Lower leg skin (tissue), 4 donors: ENCODE results near the gene C8G. TPM values are rescaled to one million over a fixed set of nuclear protein-coding genes. Genes with fewer than 3 reads are reported as not detected.

Experiments used
- DNase-seq, 2 donors: peaks; one replicate each; pipeline ENCODE4 v3.0.0-alpha.2; 2019; ENCODE audit warnings: low spot score in 2 of 2
- H3K4me3 ChIP-seq: fragments of 200-600 bp; sonication (generic); 2 replicates; pipeline ENCODE4 v1.5.1; 2017; ENCODE audit warnings: mild to moderate bottlenecking, low read depth; ENCODE audit not compliant: poor library complexity, severe bottlenecking
- POLR2A ChIP-seq, 2 donors: fragments of 450-650 bp; IDR thresholded peaks; one replicate each; pipeline ENCODE4 v1.6.1; 2016 to 2017; ENCODE audit warnings: antibody characterized with exemption in 2 of 2, mild to moderate bottlenecking in 1 of 2, moderate library complexity in 1 of 2
- WGBS, 2 donors: methylation state at CpG; one replicate each; pipeline ENCODE4 v1.1.5; 2018; 5-methylcytosine and 5-hydroxymethylcytosine counted together
- intact Hi-C: fragments of 100-400 bp; cut with DNase I; formaldehyde crosslinking; loops from one replicate; pipeline ENCODE4 v1.15.0; 2023; ENCODE audit warnings: low total_unique reads
- total RNA-seq, 4 donors: library from RNA; depleted of rRNA; stranded (reverse); fragments of >200 nt; gene quantifications; one replicate each; pipeline ENCODE4 v1.1.0, GENCODE V29; 2016
- TF ChIP-seq, protein P1 (sequence below), 3 donors: fragments of 450-650 bp; IDR thresholded peaks; one replicate each; pipeline ENCODE4 v1.5.1; 2016; ENCODE audit warnings: antibody characterized with exemption in 3 of 3, mild to moderate bottlenecking in 3 of 3, moderate library complexity in 2 of 3

The C8G gene
- total RNA-seq, 4 donors from 2014 or later = not detected

DNA sequence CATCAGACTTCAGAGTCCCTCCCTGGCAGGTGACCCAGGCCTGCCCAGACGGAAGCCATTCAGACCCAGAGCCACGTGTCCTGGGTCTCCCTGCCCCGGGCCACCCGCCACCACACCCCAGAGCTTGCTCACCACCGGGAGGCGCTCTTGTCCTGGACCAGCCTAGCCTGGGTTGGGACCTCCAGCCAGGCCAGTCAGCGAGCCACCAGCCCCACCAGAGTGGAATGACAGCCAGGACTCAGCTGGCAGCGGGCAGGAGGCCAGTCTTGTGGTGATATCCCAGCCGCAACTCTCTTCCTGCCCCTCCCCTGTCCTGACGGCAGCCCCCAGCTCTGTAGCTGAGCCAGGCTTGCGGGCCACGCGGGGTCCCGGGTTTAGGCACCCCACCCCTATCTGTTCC lies 30.6 kb downstream of the C8G start:
- no peak for TF ChIP-seq POLR2A (IDR thresholded peaks at IDR 0.05)
- TF ChIP-seq, protein P1, sequence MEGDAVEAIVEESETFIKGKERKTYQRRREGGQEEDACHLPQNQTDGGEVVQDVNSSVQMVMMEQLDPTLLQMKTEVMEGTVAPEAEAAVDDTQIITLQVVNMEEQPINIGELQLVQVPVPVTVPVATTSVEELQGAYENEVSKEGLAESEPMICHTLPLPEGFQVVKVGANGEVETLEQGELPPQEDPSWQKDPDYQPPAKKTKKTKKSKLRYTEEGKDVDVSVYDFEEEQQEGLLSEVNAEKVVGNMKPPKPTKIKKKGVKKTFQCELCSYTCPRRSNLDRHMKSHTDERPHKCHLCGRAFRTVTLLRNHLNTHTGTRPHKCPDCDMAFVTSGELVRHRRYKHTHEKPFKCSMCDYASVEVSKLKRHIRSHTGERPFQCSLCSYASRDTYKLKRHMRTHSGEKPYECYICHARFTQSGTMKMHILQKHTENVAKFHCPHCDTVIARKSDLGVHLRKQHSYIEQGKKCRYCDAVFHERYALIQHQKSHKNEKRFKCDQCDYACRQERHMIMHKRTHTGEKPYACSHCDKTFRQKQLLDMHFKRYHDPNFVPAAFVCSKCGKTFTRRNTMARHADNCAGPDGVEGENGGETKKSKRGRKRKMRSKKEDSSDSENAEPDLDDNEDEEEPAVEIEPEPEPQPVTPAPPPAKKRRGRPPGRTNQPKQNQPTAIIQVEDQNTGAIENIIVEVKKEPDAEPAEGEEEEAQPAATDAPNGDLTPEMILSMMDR (IDR thresholded peaks at IDR 0.05) = no peak
- intact Hi-C loops = no loop called here
- DNase-seq = no peak
- no peak overlapping the region for H3K4me3 ChIP-seq
- WGBS, 2 donors = 30 to 44% methylated on average over 7 to 14 of the region's 14 CpGs

GRCh38 chr9:136977223-136977622 lies 32.2 kb downstream of the C8G start, which contains the start of gene PTGDS:
Gene PTGDS, plus strand, starts transcription at chr9:136977504. Its CDS starts 75 bp downstream, at chr9:136977579.
- no peak for DNase-seq
- TF ChIP-seq POLR2A (IDR thresholded peaks at IDR 0.05) = no peak
- TF ChIP-seq, protein P1 (IDR thresholded peaks at IDR 0.05) = no peak
- intact Hi-C loops = no loop called here
- 72 to 84% methylated on average over 8 to 9 of the region's 10 CpGs for WGBS, 2 donors
- no peak within 1 kb of the TSS for H3K4me3 ChIP-seq

DNA sequence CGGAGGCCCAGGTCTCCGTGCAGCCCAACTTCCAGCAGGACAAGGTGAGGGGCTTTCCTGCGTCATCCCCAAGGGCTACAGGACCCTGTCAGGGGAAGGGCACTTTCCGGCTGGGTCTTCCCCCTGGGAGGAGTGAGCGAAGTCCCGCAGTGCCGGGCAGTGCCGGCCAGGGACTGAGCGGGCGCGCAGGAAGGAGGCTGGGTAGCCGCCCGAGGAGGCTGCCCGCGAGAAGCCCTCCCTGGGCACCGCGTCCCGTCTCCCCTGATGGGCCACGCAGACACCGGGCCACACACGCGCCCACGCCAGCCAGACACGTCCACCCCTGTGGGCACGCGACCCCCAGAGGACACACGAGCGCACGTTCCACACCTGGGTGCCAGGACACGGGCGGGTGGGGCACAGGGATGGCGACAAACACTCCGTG lies 32.6 kb downstream of the C8G start:
- DNase-seq = no peak
- TF ChIP-seq, protein P1 (IDR thresholded peaks at IDR 0.05) = no peak
- no peak for TF ChIP-seq POLR2A (IDR thresholded peaks at IDR 0.05)
- intact Hi-C loops = no loop called here
- WGBS, 2 donors = 34 to 72% methylated on average over 3 to 21 of the region's 33 CpGs
- H3K4me3 ChIP-seq = no peak overlapping the region

DNA sequence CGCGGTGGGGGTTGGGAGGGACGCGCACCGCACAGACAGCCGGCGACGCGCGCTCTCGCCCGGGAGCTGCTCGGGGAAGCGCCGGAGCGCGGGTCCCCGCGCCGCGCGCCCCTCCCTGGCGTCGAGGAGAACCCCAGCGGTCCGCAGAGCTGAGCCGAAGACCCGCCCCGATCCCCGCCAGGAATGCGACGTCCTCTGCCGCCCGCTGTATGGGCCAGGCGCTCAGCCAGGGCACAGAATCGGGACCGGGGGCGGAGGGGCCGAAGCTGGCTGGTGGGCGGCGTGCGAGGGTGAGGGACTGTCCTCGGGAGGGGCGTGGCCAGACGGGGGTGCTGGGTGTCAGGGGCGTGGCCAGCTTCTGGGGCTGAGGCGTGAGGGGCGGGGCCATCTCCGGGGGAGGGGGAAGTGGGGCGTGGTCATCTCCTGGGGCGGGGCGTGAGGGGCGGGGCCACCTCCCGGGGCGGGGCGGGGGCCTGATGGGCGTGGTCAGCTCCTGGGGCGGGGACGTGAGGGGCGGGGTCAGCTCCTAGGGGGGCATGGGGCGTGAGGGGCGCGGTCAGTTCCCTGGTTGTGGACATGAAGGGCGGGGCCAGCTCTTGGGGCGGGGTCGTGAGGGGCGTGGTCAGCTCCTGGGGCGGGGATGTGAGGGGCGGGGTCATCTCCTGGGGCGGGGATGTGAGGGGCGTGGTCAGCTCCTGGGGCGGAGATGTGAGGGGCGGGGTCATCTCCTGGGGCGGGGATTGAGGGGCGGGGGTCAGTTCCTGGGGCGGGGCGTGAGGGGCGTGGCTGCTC lies 33.2 kb downstream of the C8G start:
- no peak overlapping the region for H3K4me3 ChIP-seq
- intact Hi-C loops = no loop called here
- no peak for TF ChIP-seq POLR2A (IDR thresholded peaks at IDR 0.05)
- TF ChIP-seq, protein P1 (IDR thresholded peaks at IDR 0.05) = no peak
- WGBS, 2 donors = 0 to 9% methylated on average over 2 to 4 of the region's 78 CpGs
- peak; percentile 57 to 92 for DNase-seq

DNA sequence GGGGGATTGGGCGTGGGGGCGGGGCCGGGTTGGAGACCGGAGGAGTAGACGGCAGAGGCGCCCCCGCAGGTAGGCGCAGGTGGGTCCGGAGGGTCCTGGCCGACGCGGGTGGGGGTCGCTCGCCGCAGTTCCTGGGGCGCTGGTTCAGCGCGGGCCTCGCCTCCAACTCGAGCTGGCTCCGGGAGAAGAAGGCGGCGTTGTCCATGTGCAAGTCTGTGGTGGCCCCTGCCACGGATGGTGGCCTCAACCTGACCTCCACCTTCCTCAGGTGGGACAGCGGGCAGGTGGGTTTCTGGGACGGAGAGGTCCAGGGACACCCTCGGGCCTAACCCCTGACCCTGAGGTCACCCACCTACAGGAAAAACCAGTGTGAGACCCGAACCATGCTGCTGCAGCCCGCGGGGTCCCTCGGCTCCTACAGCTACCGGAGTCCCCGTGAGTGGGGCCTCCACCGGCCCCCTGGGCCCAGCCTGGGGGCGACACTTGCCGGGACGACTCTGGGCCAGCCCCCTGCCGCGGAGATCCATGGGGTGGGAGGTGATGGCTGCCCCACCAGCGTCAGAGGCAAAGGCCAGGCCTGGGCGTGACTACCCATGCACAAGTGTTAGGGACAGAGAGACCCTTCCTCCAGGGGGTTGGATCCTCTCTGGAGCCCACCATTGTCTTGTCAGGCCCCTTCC lies 34.0 kb downstream of the C8G start:
- WGBS, 2 donors = 39 to 51% methylated on average over 23 to 31 of the region's 41 CpGs
- no peak overlapping the region for H3K4me3 ChIP-seq
- intact Hi-C loops = no loop called here
- TF ChIP-seq, protein P1 (IDR thresholded peaks at IDR 0.05) = no peak
- TF ChIP-seq POLR2A (IDR thresholded peaks at IDR 0.05) = no peak
- no peak for DNase-seq
